Thymus (tissue), 11 donors: ENCODE results near the gene LANCL2. TPM values are rescaled to one million over a fixed set of nuclear protein-coding genes. Genes with fewer than 3 reads are reported as not detected.
"Not testable (repeated sequence)": the region's sequence is repeated elsewhere in the genome, so short reads cannot be mapped to it uniquely, and the experiment has no call there.

ENCODE experiments used
- DNase-seq, 9 donors: peaks; one replicate each; pipeline ENCODE4 v3.0.0-alpha.2; 2013; ENCODE audit warnings: low spot score in 9 of 9, low read depth in 6 of 9, missing footprints in 1 of 9
- H3K27ac ChIP-seq, 2 donors: one replicate each; pipeline ENCODE4 v1.5.1; 2013; ENCODE audit warnings: control low read depth in 1 of 2, low read depth in 1 of 2, low read length in 1 of 2, mild to moderate bottlenecking in 1 of 2, moderate library complexity in 1 of 2
- H3K27me3 ChIP-seq, 2 donors: one replicate each; pipeline ENCODE4 v1.5.1; 2013; ENCODE audit warnings: low read length in 1 of 2; ENCODE audit not compliant: control insufficient read depth in 2 of 2, insufficient read depth in 1 of 2
- H3K36me3 ChIP-seq, 2 donors: one replicate each; pipeline ENCODE4 v1.5.1; 2013; ENCODE audit warnings: low read length in 1 of 2, mild to moderate bottlenecking in 1 of 2, moderate library complexity in 1 of 2; ENCODE audit not compliant: control insufficient read depth in 2 of 2, insufficient read depth in 2 of 2
- H3K4me1 ChIP-seq, 2 donors: one replicate each; pipeline ENCODE4 v1.5.1; 2013; ENCODE audit warnings: low read length in 2 of 2; ENCODE audit not compliant: control insufficient read depth in 2 of 2, insufficient read depth in 2 of 2
- H3K4me3 ChIP-seq, 2 donors: one replicate each; pipeline ENCODE4 v1.5.1; 2013; ENCODE audit warnings: low read length in 2 of 2, control low read depth in 1 of 2, mild to moderate bottlenecking in 1 of 2
- H3K9me3 ChIP-seq, 2 donors: one replicate each; pipeline ENCODE4 v1.5.1; 2013; ENCODE audit warnings: low read length in 1 of 2, mild to moderate bottlenecking in 1 of 2; ENCODE audit not compliant: control insufficient read depth in 2 of 2, insufficient read depth in 1 of 2
- WGBS: extraction: QIAGEN DNeasy Blood & Tissue Kit; methylation state at CpG from one replicate; pipeline ENCODE4 v1.1.7; 2013; 5-methylcytosine and 5-hydroxymethylcytosine counted together
- polyA plus RNA-seq: library from polyadenylated mRNA; stranded (reverse); fragments of 200-250 nt; gene quantifications from one replicate; pipeline ENCODE4 v1.2.3, GENCODE V29; 2013
- total RNA-seq: library from RNA; stranded (reverse); fragments of 120-200 nt; gene quantifications from one replicate; pipeline ENCODE4 v1.2.4, GENCODE V29; 2013
- donor health status: healthy.

LANCL2 gene
- total and polyA plus RNA-seq, 2 donors = 8.3 to 20.0 TPM

DNA sequence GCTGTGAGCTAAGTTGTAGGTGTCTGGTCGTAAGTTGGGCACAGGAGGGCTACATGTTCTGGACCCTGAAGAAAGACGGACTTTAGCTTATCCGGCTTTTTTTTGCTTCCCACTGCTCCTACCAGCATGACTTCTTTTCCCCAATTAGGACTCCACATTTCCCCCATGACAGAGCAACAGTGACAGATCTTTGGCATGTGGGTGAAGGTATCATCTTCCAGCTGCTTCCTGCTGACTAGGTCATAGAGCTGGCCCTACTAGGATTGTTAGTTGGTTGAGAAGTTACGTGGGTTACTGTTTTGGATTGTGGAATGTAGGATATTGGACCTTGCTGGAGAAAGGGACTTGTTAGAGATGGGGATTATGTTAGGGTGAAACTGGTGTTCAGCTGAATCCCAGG, 21.4 kb downstream of the LANCL2 start:
- no peaks in the 10 kb centered on the region for H3K4me1 ChIP-seq
- 97% methylated on average over 4 of the region's 4 CpGs for WGBS

DNA sequence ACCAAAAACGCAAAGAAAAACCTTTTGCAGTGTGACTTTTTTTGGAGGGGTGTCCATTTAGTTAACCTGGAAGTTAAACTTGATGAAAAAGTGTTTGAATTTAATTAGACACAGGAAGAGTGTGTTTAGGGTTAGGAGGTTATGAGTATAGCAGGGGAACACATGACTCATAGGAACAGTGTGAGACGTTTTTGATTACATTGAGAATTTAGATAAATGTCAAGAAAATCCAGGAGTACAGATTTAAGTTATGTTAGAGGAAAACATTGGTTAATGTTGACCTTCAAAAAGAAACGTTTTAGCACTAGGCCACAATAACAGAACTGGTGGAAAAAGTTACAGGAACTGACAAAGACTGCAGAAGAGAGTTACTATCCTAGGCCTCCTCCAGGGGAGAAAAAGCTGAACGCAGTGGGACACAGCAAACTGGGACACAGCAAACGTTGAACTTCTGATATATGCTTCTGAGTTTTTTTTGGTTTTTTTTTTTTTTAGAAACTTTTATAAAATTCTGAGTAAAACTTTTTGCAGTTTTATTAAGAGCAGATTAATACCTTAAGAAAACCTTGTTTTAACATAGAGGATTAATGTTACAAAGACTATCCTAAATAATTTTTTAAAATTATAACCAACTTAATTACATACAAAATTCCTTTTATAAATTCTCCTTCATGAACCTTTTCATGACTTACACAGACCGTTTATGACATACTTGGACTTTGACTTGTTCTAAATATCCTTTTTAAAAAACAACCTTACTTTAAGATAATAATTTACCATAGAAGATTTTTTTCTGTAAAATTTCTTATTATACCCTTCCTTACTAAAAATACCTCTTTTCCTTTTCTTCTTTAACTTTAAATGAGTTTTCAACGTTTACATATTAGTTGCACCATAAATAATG, 22.2 kb downstream of the LANCL2 start:
- DNase-seq = peak in 1 of 9 donors; percentile 37
- H3K9me3 ChIP-seq = peaks cover 3 to 27% of the 10 kb centered on the region in 2 donors
- WGBS = 96% methylated on average over 7 of the region's 7 CpGs

More for the DNA sequence above, 21.4 kb downstream of the LANCL2 start:
- Histone ChIP-seq H3K27ac (no peak overlapping the region), H3K9me3 (peaks cover 3 to 27% of the 10 kb centered on the region in 2 donors), H3K36me3 (peaks cover 0 to under 1% of the 10 kb centered on the region in 2 donors), H3K27me3 (no peaks in the 10 kb centered on the region), H3K4me3 (no peak overlapping the region)
- DNase-seq = no peak

DNA sequence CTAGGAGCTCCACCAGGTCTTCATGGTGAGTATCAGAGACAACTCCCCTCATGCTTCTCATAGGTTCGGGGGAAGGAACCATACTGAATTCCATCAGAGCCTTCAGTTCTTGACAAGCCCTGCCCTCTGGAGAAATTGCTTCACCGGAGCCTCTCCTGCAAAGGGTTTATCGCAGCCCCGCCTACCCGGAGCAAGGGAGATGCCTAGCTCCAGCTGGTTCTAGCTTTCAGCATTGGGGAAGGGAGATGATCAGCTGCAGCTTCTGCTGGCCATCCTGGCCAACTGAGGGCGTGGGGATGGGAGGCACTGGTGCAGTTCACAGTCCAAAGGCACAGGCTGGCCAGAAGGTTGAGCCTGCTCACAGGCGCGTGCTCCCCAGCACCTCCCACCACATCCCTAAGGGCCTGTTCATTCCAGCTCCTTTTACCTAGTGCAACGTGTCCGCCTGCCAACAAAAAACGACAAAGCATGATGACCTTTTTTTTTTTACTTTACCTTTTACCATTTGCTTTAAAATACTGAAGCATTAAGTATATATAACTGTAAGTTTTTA, 31.2 kb downstream of the LANCL2 start:
- Histone ChIP-seq H3K4me1 (no peaks in the 10 kb centered on the region), H3K36me3 (peaks cover 0 to 17% of the 10 kb centered on the region in 2 donors), H3K4me3 (no peak overlapping the region), H3K9me3 (no peaks in the 10 kb centered on the region), H3K27me3 (no peaks in the 10 kb centered on the region), H3K27ac (no peak overlapping the region)
- DNase-seq = no peak
- 97% methylated on average over 11 of the region's 11 CpGs for WGBS

More for the DNA sequence above, 22.2 kb downstream of the LANCL2 start:
- Histone ChIP-seq H3K27ac (no peak overlapping the region), H3K27me3 (no peaks in the 10 kb centered on the region), H3K4me1 (no peaks in the 10 kb centered on the region), H3K36me3 (peaks cover 0 to 8% of the 10 kb centered on the region in 2 donors), H3K4me3 (no peak overlapping the region)

DNA sequence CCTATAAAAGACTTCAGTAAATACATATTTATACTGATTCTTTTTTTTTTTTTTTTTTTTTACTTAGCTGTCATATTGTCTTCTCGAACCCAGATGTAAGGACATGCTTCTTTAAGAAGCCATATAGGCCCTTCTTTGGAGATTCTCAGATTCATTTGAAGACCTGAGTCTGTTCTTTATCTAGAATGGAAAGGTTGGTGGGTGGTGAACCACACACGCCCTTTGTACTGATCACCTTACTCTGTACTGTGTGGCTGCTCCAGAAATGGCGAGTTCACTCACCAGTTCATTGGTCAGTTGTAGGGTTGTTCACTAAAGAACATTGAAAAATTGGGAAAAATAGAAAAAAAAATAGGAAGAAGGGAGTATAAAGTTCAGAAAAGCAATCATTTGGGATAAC, 32.5 kb downstream of the LANCL2 start:
- Histone ChIP-seq H3K27ac (no peak overlapping the region), H3K36me3 (peaks cover 0 to 8% of the 10 kb centered on the region in 2 donors), H3K4me1 (no peaks in the 10 kb centered on the region), H3K9me3 (no peaks in the 10 kb centered on the region), H3K4me3 (no peak overlapping the region), H3K27me3 (no peaks in the 10 kb centered on the region)
- WGBS = 96% methylated on average over 3 of the region's 3 CpGs
- no peak for DNase-seq

DNA sequence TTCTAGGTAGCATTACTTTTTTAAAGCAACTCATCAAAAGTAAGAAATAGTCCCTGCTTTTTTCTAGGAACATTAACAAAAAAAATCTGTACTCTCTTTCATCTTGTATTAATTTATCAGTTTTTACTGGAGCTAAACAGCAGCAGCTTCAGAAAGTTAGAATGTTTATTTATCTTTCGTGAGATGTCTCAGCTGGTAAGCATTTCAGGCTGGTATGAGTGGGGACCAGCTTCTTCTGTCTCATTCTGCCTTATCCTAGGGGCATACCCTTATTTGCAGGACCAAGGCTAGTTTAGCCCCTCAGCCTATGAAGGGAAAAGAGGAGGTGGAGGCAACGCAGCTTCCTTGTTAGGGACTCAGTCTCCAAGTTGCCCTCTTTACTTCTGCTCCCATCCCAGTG, 35.1 kb downstream of the LANCL2 start:
- peaks cover 0 to 9% of the 10 kb centered on the region in 2 donors for H3K36me3 ChIP-seq
- H3K27ac ChIP-seq = no peak overlapping the region
- no peak overlapping the region for H3K4me3 ChIP-seq
- no peaks in the 10 kb centered on the region for H3K9me3 ChIP-seq
- H3K4me1 ChIP-seq = no peaks in the 10 kb centered on the region
- DNase-seq = no peak
- 98% methylated on average over 2 of the region's 2 CpGs for WGBS
- H3K27me3 ChIP-seq = no peaks in the 10 kb centered on the region

DNA sequence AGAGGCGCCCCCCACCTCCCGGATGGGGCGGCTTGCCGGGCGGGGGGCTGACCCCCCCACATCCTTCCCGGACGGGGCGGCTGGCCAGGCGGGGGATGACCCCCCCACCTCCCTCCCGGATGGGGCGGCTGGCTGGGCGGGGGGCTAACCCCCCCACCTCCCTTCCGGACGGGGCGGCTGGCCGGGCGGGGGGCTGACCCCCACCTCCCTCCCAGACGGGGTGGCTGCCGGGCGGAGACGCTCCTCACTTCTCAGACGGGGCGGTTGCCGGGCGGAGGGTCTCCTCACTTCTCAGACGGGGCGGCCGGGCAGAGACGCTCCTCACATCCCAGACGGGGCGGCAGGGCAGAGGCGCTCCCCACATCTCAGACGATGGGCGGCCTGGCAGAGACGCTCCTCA, 37.4 kb downstream of the LANCL2 start:
- not testable (repeated sequence) for H3K27me3 ChIP-seq, H3K27ac ChIP-seq, H3K4me3 ChIP-seq, DNase-seq, H3K9me3 ChIP-seq
- 94% methylated on average over 31 of the region's 35 CpGs for WGBS
- Histone ChIP-seq H3K36me3 (peaks cover 4 to 11% of the 10 kb centered on the region in 2 donors), H3K4me1 (peaks cover 4 to 17% of the 10 kb centered on the region in 2 donors)

DNA sequence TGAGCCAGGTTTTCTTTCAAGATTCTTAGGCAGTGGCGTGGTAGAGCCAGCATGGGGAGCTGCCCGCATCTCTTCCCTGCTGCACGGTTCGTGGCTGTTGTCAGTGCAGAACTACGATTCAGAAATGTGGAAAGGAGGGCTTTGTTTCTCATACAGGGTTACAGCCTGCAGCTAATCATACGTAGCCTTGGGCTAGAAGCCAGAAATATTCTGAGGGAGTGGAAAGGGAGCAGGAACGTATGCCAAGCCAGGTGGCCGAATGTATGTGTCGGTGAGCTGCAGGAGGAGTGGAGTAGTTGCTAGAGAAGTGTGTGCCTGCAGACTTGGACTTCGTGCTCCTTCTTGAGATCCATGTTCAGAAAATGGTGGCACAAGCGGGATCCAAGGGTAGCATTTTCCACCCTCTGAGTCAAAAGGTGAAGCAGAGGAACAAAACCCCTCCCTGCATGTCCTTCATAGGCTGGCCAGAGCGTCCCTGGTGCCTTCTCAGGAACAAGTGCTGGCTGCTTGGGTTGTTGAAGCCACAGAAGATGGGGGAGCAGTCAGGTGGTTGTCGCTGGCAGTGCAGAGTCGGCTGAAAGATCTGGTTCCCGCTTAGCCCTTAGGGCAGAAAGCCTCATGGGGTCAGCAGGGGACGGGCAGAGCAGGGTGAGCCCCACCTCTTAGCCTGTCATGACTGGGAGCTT, 40.9 kb downstream of the LANCL2 start:
- Histone ChIP-seq H3K9me3 (no peaks in the 10 kb centered on the region), H3K27me3 (no peaks in the 10 kb centered on the region), H3K27ac (peak overlapping the region in 1 of 2 donors; percentile 57), H3K36me3 (peaks cover 4 to 8% of the 10 kb centered on the region in 2 donors), H3K4me1 (peaks cover 4 to 18% of the 10 kb centered on the region in 2 donors), H3K4me3 (no peak overlapping the region)
- no peak for DNase-seq
- 93% methylated on average over 16 of the region's 16 CpGs for WGBS

DNA sequence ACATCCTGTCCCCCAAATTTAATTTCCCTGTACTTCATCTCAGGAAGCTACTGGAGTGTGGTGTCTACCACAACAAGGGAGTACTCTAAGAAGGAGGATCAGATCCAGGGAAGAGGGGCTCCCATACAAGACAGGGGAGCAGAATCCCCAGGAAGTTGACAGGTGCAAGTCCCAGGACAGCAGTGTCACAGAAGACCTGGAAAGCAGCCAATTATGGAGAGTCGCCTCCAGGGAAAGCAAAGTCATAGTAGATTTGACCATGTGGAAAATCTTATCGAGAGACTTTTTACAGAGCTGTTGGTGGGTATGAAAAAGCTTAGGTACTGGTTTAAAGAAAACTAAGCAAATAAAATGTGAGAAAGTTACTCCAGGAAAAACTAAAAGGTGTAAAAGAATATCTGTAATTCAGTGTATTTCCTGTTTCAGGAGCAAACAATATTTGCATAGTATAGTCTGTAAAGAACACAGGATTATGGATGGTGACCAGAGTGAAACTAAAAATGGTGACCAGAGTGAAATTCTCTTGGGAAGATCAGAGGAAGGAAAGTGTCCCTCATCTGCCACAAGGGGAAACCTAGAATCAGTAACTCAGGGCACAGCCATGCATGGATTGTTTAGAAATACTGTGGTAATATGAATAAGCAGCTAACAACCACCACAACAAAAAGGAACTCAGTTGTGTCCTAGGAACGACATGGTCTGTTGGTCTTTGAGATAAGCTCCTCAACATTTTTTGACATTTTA, 44.5 kb downstream of the LANCL2 start:
- peaks cover 4 to 18% of the 10 kb centered on the region in 2 donors for H3K4me1 ChIP-seq
- H3K27ac ChIP-seq = no peak overlapping the region
- H3K9me3 ChIP-seq = no peaks in the 10 kb centered on the region
- WGBS = 84% methylated on average over 3 of the region's 3 CpGs
- DNase-seq = no peak
- peaks cover 4 to 8% of the 10 kb centered on the region in 2 donors for H3K36me3 ChIP-seq
- no peaks in the 10 kb centered on the region for H3K27me3 ChIP-seq
- no peak overlapping the region for H3K4me3 ChIP-seq
